IMR-90 (cell line): Measurements from ENCODE around the gene CHML. TPM values are rescaled to one million over a fixed set of nuclear protein-coding genes. Genes with fewer than 3 reads are reported as not detected.

ENCODE experiments used
- ATAC-seq: fragments of 200-7000 bp; cut with Tn5 transposase; 2 replicates; pipeline ENCODE4 v1.9.1; 2020; ENCODE audit warnings: low read depth, mild to moderate bottlenecking, moderate library complexity
- BruUV-seq: library from RNA; stranded (reverse); fragments of 400-500 nt; replicated peaks from 2 replicates; lab custom pipeline; 2021; lab: Mats Ljungman, UMichigan
- CTCF ChIA-PET: fragments of 300-600 bp; formaldehyde crosslinking; extraction: SDS; loops from one replicate; lab custom pipeline; 2021; ENCODE audit warnings: antibody characterized with exemption; lab: Yijun Ruan, JAX
- POLR2A ChIA-PET: fragments of 300-600 bp; sonication (Branson Sonifier 250); formaldehyde crosslinking; loops from one replicate; lab custom pipeline; 2022; ENCODE audit warnings: antibody characterized with exemption; ENCODE audit not compliant: unreplicated experiment; lab: Charles Lee
- DNase-seq: peaks from one replicate; pipeline ENCODE4 v3.0.0; 2013
- H2AFZ ChIP-seq: replicated peaks from 2 replicates; pipeline ENCODE3; 2013; ENCODE audit warnings: low read length, mild to moderate bottlenecking; ENCODE audit not compliant: poor library complexity
- H2AK5ac ChIP-seq: 2 replicates; pipeline ENCODE4 v1.6.1; 2013; ENCODE audit warnings: low read depth, low read length, inconsistent platforms
- H2AK9ac ChIP-seq: replicated peaks from 2 replicates; pipeline ENCODE3; 2013; ENCODE audit warnings: mild to moderate bottlenecking, low read depth, low read length, moderate library complexity; ENCODE audit not compliant: poor library complexity
- H2BK120ac ChIP-seq: 2 replicates; pipeline ENCODE4 v1.6.1; 2013; ENCODE audit warnings: low read depth, low read length, inconsistent platforms
- H2BK15ac ChIP-seq: 3 replicates; pipeline ENCODE4 v1.6.1; 2013; ENCODE audit warnings: low read depth, low read length, inconsistent platforms
- H2BK20ac ChIP-seq: 2 replicates; pipeline ENCODE4 v1.6.1; 2013; ENCODE audit warnings: low read depth, mild to moderate bottlenecking, inconsistent platforms, low read length, moderate library complexity
- H2BK5ac ChIP-seq: 2 replicates; pipeline ENCODE4 v1.6.1; 2013; ENCODE audit warnings: mild to moderate bottlenecking, low read depth, low read length, inconsistent platforms; ENCODE audit not compliant: poor library complexity, severe bottlenecking
- H3K14ac ChIP-seq: replicated peaks from 2 replicates; pipeline ENCODE4 v1.6.1; 2013; ENCODE audit warnings: low read depth, low read length, inconsistent platforms
- H3K18ac ChIP-seq: 2 replicates; pipeline ENCODE4 v1.6.1; 2013; ENCODE audit warnings: low read depth, low read length, control low read depth
- H3K23ac ChIP-seq: 2 replicates; pipeline ENCODE4 v1.6.1; 2013; ENCODE audit warnings: low read depth, low read length, inconsistent platforms
- H3K27ac ChIP-seq: 2 replicates; pipeline ENCODE4 v1.5.1; 2013; ENCODE audit warnings: mild to moderate bottlenecking, control low read depth, low read length; ENCODE audit not compliant: insufficient read depth
- H3K27me3 ChIP-seq: 2 replicates; pipeline ENCODE4 v1.6.1; 2013; ENCODE audit warnings: low read length; ENCODE audit not compliant: control insufficient read depth, insufficient read depth
- H3K36me3 ChIP-seq: 2 replicates; pipeline ENCODE4 v1.6.1; 2013; ENCODE audit warnings: low read length, mixed read lengths; ENCODE audit not compliant: control insufficient read depth, insufficient read depth
- H3K4ac ChIP-seq: 2 replicates; pipeline ENCODE4 v1.6.1; 2013; ENCODE audit warnings: low read depth, low read length, inconsistent platforms
- H3K4me1 ChIP-seq: 2 replicates; pipeline ENCODE4 v1.6.1; 2013; ENCODE audit warnings: low read length, mixed read lengths; ENCODE audit not compliant: control insufficient read depth, insufficient read depth
- H3K4me2 ChIP-seq: 2 replicates; pipeline ENCODE4 v1.6.1; 2013; ENCODE audit warnings: low read depth, mild to moderate bottlenecking, control low read depth, low read length, moderate library complexity
- H3K4me3 ChIP-seq: 2 replicates; pipeline ENCODE4 v1.5.1; 2013; ENCODE audit warnings: low read depth, mild to moderate bottlenecking, control low read depth, low read length, moderate library complexity; ENCODE audit not compliant: insufficient read depth
- H3K56ac ChIP-seq: 2 replicates; pipeline ENCODE4 v1.6.1; 2013; ENCODE audit warnings: low read length, inconsistent platforms; ENCODE audit not compliant: insufficient read depth; ENCODE audit errors: extremely low read depth
- H3K79me1 ChIP-seq, 2 experiments: 2 replicates each; pipeline ENCODE4 v1.6.1; 2013; ENCODE audit warnings: low read length in 2 of 2, inconsistent platforms in 1 of 2, low read depth in 1 of 2
- H3K9ac ChIP-seq: 2 replicates; pipeline ENCODE4 v1.6.1; 2013; ENCODE audit warnings: low read depth, low read length, control low read depth
- H3K9me1 ChIP-seq: 2 replicates; pipeline ENCODE4 v1.6.1; 2013; ENCODE audit warnings: low read length, inconsistent platforms; ENCODE audit not compliant: insufficient read depth
- H3K9me3 ChIP-seq: 2 replicates; pipeline ENCODE4 v1.6.1; 2013; ENCODE audit warnings: low read length; ENCODE audit not compliant: control insufficient read depth, insufficient read depth
- H4K20me1 ChIP-seq: 2 replicates; pipeline ENCODE4 v1.6.1; 2013; ENCODE audit warnings: low read length, inconsistent platforms; ENCODE audit not compliant: insufficient read depth
- H4K5ac ChIP-seq: 2 replicates; pipeline ENCODE4 v1.6.1; 2013; ENCODE audit warnings: mild to moderate bottlenecking, low read depth, low read length, control low read depth
- H4K8ac ChIP-seq, 2 experiments: 2 replicates each; pipeline ENCODE4 v1.6.1; 2013; ENCODE audit warnings: low read depth in 2 of 2, low read length in 2 of 2, control low read depth in 1 of 2, inconsistent platforms in 1 of 2
- H4K91ac ChIP-seq: 2 replicates; pipeline ENCODE4 v1.6.1; 2013; ENCODE audit warnings: low read depth, low read length, inconsistent platforms; ENCODE audit not compliant: insufficient read depth
- ELK1 ChIP-seq: fragments of 150-350 bp; IDR thresholded peaks from 2 replicates; pipeline ENCODE4 v1.6.1; 2016; ENCODE audit warnings: low read depth, mild to moderate bottlenecking, low read length, moderate library complexity, borderline replicate concordance
- dilution Hi-C: fragments of 300-500 bp; cut with HindIII; formaldehyde crosslinking; loops from one replicate; pipeline ENCODE4 v1.14.3; 2018; ENCODE audit warnings: low sequenced_read_pairs; ENCODE audit not compliant: unreplicated experiment
- in situ Hi-C: fragments of 300-500 bp; cut with MboI; formaldehyde crosslinking; loops from 3 replicates; pipeline ENCODE4 v1.14.3; 2019; ENCODE audit warnings: low sequenced_read_pairs, inconsistent platforms, mixed read lengths
- intact Hi-C: fragments of 100-400 bp; cut with micrococcal nuclease; formaldehyde crosslinking; loops from 2 replicates; pipeline ENCODE4 v1.10.0; 2022
- polyA plus RNA-seq, 3 experiments: library from polyadenylated mRNA; depleted of rRNA; stranded (reverse); fragments of >200 nt; gene quantifications; 2 replicates each; pipeline ENCODE4 v1.2.3, GENCODE V29; 2012; ENCODE audit warnings: low replicate concordance in 1 of 3
- total RNA-seq: library from RNA; depleted of rRNA; stranded (reverse); fragments of >200 nt; gene quantifications from 2 replicates; pipeline ENCODE4 v1.2.3, GENCODE V29; 2012

Gene CHML
- total and polyA plus RNA-seq, 2 of the 4 experiments (the other 2 are of a cell fraction) = 5.3 to 25.6 TPM

DNA sequence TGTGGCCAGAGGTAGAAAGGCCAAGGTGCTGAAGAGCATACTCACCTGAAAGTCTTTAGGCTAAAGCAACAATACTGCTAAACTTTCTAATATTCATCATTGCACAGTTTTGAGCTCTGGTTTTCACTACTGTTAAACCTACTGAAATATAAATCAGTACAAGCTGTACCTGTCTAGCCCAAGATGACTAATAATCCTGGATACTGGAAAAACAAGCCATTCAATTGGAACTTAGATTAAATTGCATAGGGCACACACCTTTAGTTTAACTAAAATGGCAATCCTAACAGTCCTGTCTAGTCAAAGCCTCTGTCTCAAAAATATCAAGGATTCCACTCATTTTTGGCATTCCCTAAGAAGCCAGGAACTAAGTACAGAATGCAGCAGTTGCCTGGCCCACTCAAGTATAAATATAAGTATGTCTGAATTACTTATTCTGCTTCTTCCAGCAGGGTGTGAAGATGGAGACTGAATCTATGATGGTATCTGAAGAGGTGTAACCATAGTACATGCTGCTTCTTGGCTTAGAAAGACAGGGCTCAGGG is 3.1 kb downstream of the CHML start:
- BruUV-seq = no TSS peak

More for the DNA sequence above, 3.1 kb downstream of the CHML start:
- peak overlapping the region; percentile 61 for H2BK20ac ChIP-seq
- peaks cover 15 to 35% of the 10 kb centered on the region in 2 experiments for H3K79me1 ChIP-seq
- H3K23ac ChIP-seq = peak overlapping the region; percentile 44; the same call in 1 of the 2 replicates
- 0 out of 2 replicates have a peak, but pooled peaks cover 6% of the 10 kb centered on the region for H4K20me1 ChIP-seq
- peak overlapping the region; percentile 53; the same call in 1 of the 3 replicates for H2BK15ac ChIP-seq
- peaks cover 11% of the 10 kb centered on the region for H3K9me1 ChIP-seq
- H4K5ac ChIP-seq = peak overlapping the region; percentile 85; the same call in 1 of the 2 replicates
- in situ Hi-C loops (no loop called here), dilution Hi-C loops (no loop called here), intact Hi-C loops (loop anchor here (2.0 kb wide), 2 partner anchors 24 to 198 kb away; no protein-coding TSS in a partner anchor)
- H2BK120ac ChIP-seq = peak overlapping the region; percentile 75
- ATAC-seq (no peak), DNase-seq (peak; percentile 25)
- peak overlapping the region; percentile 76; the same call in 1 of the 2 replicates for H2AK5ac ChIP-seq
- H3K4me1 ChIP-seq = peaks cover 12% of the 10 kb centered on the region
- peak overlapping the region; percentile 74 for H2BK5ac ChIP-seq
- peak overlapping the region; percentile 73 for H3K4ac ChIP-seq
- peak overlapping the region; percentile 88 for H3K4me2 ChIP-seq
- H4K8ac ChIP-seq = peak overlapping the region in 1 of 2 experiments; percentile 49; a peak in 1 of 4 replicates
- H3K56ac ChIP-seq = no peak overlapping the region; the same call in 1 of the 2 replicates
- peaks cover 2% of the 10 kb centered on the region; the same call in 1 of the 2 replicates for H3K36me3 ChIP-seq
- H3K4me3 ChIP-seq = peak overlapping the region; percentile 27; the same call in 1 of the 2 replicates
- H3K18ac ChIP-seq = peak overlapping the region; percentile 94
- peak overlapping the region; percentile 81; the same call in 1 of the 2 replicates for H3K27ac ChIP-seq
- H4K91ac ChIP-seq = peak overlapping the region; percentile 67
- no peaks in the 10 kb centered on the region for H3K27me3 ChIP-seq
- no peak overlapping the region; the same call in 1 of the 2 replicates for H3K9ac ChIP-seq
- no peak for TF ChIP-seq ELK1
- H2AK9ac ChIP-seq = peak overlapping the region; percentile 38
- no peak overlapping the region for H2AFZ ChIP-seq
- no peaks in the 10 kb centered on the region for H3K9me3 ChIP-seq
- ChIA-PET CTCF (interaction anchor here (0.8 to 1.3 kb wide), 2 partner anchors 26 to 360 kb away, joined by 3 to 4 read pairs; no protein-coding TSS in a partner anchor), POLR2A (no interaction called here)
- 0 out of 2 replicates have a peak overlapping the region, but pooled peaks have one; percentile 53 for H3K14ac ChIP-seq
